HepG2 (cell line): ENCODE data around the gene TAF6. TPM values are rescaled to one million over a fixed set of nuclear protein-coding genes. Genes with fewer than 3 reads are reported as not detected.

Experiments
- EHMT2 ChIP-seq: fragments of 200-600 bp; sonication (generic); IDR thresholded peaks from 2 replicates; pipeline ENCODE4 v1.7.0; 2017; ENCODE audit warnings: antibody characterized with exemption, low read depth, low read length, borderline replicate concordance
- GATAD1 ChIP-seq: IDR thresholded peaks from 2 replicates; pipeline ENCODE4 v1.6.1; 2016; ENCODE audit warnings: missing genetic modification reagents, missing compliant biosample characterization
- KDM5A ChIP-seq: fragments of 200-600 bp; sonication (generic); IDR thresholded peaks from 2 replicates; pipeline ENCODE4 v1.7.0; 2018; ENCODE audit warnings: antibody characterized with exemption, mild to moderate bottlenecking, low read length, borderline replicate concordance
- KMT2B ChIP-seq: IDR thresholded peaks from 2 replicates; pipeline ENCODE4 v1.6.1; 2016; ENCODE audit warnings: missing genetic modification reagents, missing compliant biosample characterization
- NFE2L2 ChIP-seq: fragments of 150-350 bp; IDR thresholded peaks from 2 replicates; pipeline ENCODE4 v1.6.1; 2014; ENCODE audit warnings: low read length
- PHF8 ChIP-seq: sonication (generic); formaldehyde crosslinking; IDR thresholded peaks from 2 replicates; pipeline ENCODE4 v1.5.0; 2020; ENCODE audit warnings: missing genetic modification reagents
- RNF2 ChIP-seq: fragments of 450-650 bp; conservative IDR thresholded peaks from 2 replicates; pipeline ENCODE4 v1.6.1; 2016; ENCODE audit warnings: low read depth
- SYNCRIP ChIP-seq: fragments of 200-400 bp; formaldehyde crosslinking; IDR thresholded peaks from 2 replicates; pipeline ENCODE4 v1.6.1; 2018; ENCODE audit warnings: mild to moderate bottlenecking, low read depth, low read length; ENCODE audit not compliant: insufficient read depth
- XRCC5 ChIP-seq: fragments of 200-400 bp; formaldehyde crosslinking; optimal IDR thresholded peaks from 2 replicates; pipeline ENCODE3; 2017; ENCODE audit warnings: mild to moderate bottlenecking, low read length
- ZNF253 ChIP-seq: sonication (generic); formaldehyde crosslinking; IDR thresholded peaks from 2 replicates; pipeline ENCODE4 v1.8.0; 2022; ENCODE audit warnings: mild to moderate bottlenecking, missing genetic modification reagents, borderline replicate concordance
- ZNF260 ChIP-seq: sonication (generic); formaldehyde crosslinking; IDR thresholded peaks from 2 replicates; pipeline ENCODE4 v1.4.0; 2020; ENCODE audit warnings: missing genetic modification reagents, low read depth, mild to moderate bottlenecking, borderline replicate concordance
- ZNF407 ChIP-seq: sonication (generic); formaldehyde crosslinking; IDR thresholded peaks from one replicate; pipeline ENCODE4 v1.5.1; 2020; ENCODE audit warnings: mild to moderate bottlenecking, missing genetic modification reagents; ENCODE audit errors: not compliant biosample characterization
- ZNF773 ChIP-seq: sonication (generic); formaldehyde crosslinking; IDR thresholded peaks from 2 replicates; pipeline ENCODE4 v1.4.0; 2020; ENCODE audit warnings: missing genetic modification reagents, borderline replicate concordance
- ZNF782 ChIP-seq: sonication (generic); formaldehyde crosslinking; IDR thresholded peaks from 2 replicates; pipeline ENCODE4 v1.4.0; 2020; ENCODE audit warnings: missing genetic modification reagents, mild to moderate bottlenecking, borderline replicate concordance
- ZNF788 ChIP-seq: sonication (generic); formaldehyde crosslinking; IDR thresholded peaks from 2 replicates; pipeline ENCODE4 v1.5.0; 2020; ENCODE audit warnings: mild to moderate bottlenecking, missing genetic modification reagents, borderline replicate concordance
- ZSCAN25 ChIP-seq: sonication (generic); formaldehyde crosslinking; IDR thresholded peaks from 2 replicates; pipeline ENCODE4 v1.8.0; 2022; ENCODE audit warnings: mild to moderate bottlenecking, missing genetic modification reagents
- polyA plus RNA-seq, 8 experiments: library from polyadenylated mRNA; depleted of rRNA in 3 of 8; stranded (reverse) in 7 of 8; unstranded in 1 of 8; fragments of >200 nt; fragmentation: Illumina TruSeq in 4 of 8; extraction: Trizol in 4 of 8; gene quantifications; 2 replicates each; pipeline versions ENCODE4 v1.2.1 to v1.2.3, GENCODE V29; 2011 to 2016; ENCODE audit warnings: low read depth in 4 of 8, missing spikeins in 1 of 8, mixed read lengths in 1 of 8; ENCODE audit not compliant: insufficient read depth in 1 of 8
- total RNA-seq, 5 experiments: library from RNA; depleted of rRNA; stranded (reverse); fragments of >200 nt; fragmentation: Illumina TruSeq; extraction: Trizol; gene quantifications; 2 replicates each; pipeline ENCODE4 v1.2.3, GENCODE V29; 2016; ENCODE audit warnings: low read depth in 1 of 5
- TF ChIP-seq, protein P1 (sequence below): sonication (generic); formaldehyde crosslinking; IDR thresholded peaks from 2 replicates; pipeline ENCODE4 v1.8.0; 2022; ENCODE audit warnings: mild to moderate bottlenecking, missing genetic modification reagents, moderate library complexity

The TAF6 gene
- total and polyA plus RNA-seq, 2 of the 13 experiments (the other 11 are each of a cell fraction or from before 2014, with no cell fraction given) = 12.9 to 18.8 TPM

DNA sequence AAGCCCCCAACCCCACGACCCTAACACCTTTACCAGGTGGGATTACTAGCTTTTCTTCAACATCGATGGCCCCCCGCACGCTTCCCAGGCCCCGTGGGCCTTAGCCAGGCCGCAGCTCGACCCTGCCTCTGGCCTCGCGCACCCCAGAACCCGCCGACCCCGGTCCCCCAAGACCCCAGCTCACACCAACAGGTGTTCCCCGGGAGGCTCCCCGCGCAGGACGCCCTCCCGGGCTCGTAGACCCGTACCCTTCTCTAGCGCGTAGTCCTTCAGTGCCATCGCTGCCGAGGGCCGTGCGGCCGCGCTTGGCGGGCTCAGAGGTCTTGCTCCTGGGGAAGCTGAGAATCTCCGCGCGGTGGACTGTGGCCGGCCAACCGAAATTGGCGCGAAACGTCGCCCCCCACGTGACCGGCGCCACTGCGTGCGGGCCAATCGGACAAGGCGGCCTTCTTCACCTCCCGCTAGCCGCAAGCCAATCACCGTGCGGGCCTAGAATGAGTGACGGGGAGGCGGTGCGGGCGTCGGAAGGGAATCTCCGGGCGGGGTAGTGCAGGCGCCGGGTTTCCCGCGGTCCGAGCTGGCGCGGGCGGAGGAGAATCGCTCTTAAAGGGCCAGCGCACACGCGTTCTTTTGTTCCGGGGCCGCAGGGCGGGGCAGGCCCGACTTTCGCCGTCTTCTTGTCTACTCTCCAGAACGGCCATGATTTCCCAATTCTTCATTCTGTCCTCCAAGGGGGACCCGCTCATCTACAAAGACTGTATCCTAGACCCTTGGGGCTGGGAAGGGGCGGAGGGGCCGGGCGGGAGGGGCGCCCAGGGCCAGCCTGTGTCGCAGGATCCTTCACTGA lies 17.9 kb downstream of the TAF6 start, which contains the start of the genes AP4M1 and MCM7 (continued):
- TF ChIP-seq KMT2B (CRISPR knock-in tag) = no peak; the same call in 1 of the 2 replicates
- no peak for TF ChIP-seq EHMT2
- TF ChIP-seq ZNF260 (CRISPR knock-in tag) = no peak
- peak; percentile 93 for TF ChIP-seq GATAD1 (CRISPR knock-in tag)
- TF ChIP-seq NFE2L2 = no peak
- TF ChIP-seq ZNF773 (CRISPR knock-in tag) = no peak
- TF ChIP-seq RNF2 = peak; percentile 66; the same call in 1 of the 2 replicates
- 0 out of 2 replicates have a peak, but pooled peaks have one; percentile 55 for TF ChIP-seq ZNF782 (CRISPR knock-in tag)
- TF ChIP-seq ZNF788 (CRISPR knock-in tag) = peak; percentile 70; the same call in 1 of the 2 replicates
- TF ChIP-seq, protein P1, sequence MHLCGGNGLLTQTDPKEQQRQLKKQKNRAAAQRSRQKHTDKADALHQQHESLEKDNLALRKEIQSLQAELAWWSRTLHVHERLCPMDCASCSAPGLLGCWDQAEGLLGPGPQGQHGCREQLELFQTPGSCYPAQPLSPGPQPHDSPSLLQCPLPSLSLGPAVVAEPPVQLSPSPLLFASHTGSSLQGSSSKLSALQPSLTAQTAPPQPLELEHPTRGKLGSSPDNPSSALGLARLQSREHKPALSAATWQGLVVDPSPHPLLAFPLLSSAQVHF (CRISPR knock-in tag) = peak; percentile 69
- TF ChIP-seq SYNCRIP = no peak
- TF ChIP-seq KDM5A = peak; percentile 66
- TF ChIP-seq ZNF407 (CRISPR knock-in tag) = peak; percentile 42
- no peak for TF ChIP-seq XRCC5
- no peak for TF ChIP-seq ZSCAN25 (CRISPR knock-in tag)
- TF ChIP-seq ZNF253 (CRISPR knock-in tag) = peak; percentile 45; the same call in 1 of the 2 replicates
- peak; percentile 55 for TF ChIP-seq PHF8
